OCI-LY3 (cell line): ENCODE results near the gene ADGRL2.

Experiments used
- CTCF ChIP-seq: fragments of 200-600, 300-600 bp; sonication (generic); IDR thresholded peaks from 2 replicates; pipeline ENCODE4 v1.5.1; 2014; ENCODE audit warnings: antibody characterized with exemption, low read length, low read depth
- EZH2phosphoT487 ChIP-seq: fragments of 200-600 bp; shearing (Covaris generic); IDR thresholded peaks from 2 replicates; pipeline ENCODE4 v1.6.1; 2018; ENCODE audit warnings: antibody characterized with exemption, mixed run types, low read depth

DNA sequence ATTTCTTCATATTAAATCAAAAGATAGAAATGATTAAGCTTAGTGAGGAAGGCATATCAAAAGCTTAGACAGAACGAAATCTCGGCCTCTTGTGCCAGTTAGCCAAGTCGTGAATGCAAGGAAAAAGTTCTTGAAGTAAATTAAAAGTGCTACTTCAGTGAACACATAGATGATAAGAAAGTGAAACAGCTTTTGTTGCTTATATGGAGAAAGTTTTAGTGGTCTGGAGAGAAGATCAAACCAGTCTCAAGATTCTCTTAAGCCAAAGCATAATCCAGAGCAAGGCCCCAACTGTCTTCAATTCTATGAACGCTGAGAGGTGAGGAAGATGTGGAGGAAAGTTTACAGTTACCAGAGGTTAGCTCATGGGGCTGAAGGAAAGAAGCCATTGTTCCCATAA is 88.4 kb downstream of the ADGRL2 start:
- no peak for TF ChIP-seq CTCF
- TF ChIP-seq EZH2phosphoT487: no peak
